HepG2 (cell line): Measurements from ENCODE around the gene RGS7. TPM values are rescaled to one million over a fixed set of nuclear protein-coding genes. Genes with fewer than 3 reads are reported as not detected.

Experiments used
- ATAC-seq: fragments of 200-7000 bp; cut with Tn5 transposase; 3 replicates; pipeline ENCODE4 v1.9.1; 2020; ENCODE audit warnings: mild to moderate bottlenecking, moderate library complexity
- BruUV-seq: library from RNA; stranded (reverse); fragments of 400-500 nt; replicated peaks from 2 replicates; lab custom pipeline; 2021; lab: Mats Ljungman, UMichigan
- CTCF ChIA-PET: fragments of 300-600 bp; formaldehyde crosslinking; extraction: SDS; loops from one replicate; lab custom pipeline; 2021; ENCODE audit warnings: low total read pairs, inconsistent platforms, low intra/inter-chr PET ratio; lab: Yijun Ruan, JAX
- POLR2A ChIA-PET: fragments of 350-600 bp; sonication (Branson Sonifier 250); formaldehyde crosslinking; loops from one replicate; lab custom pipeline; 2020; ENCODE audit warnings: antibody characterized with exemption, inconsistent platforms; lab: Yijun Ruan, JAX
- DNase-seq: peaks from one replicate; pipeline ENCODE4 v3.0.0-alpha.2; 2015; ENCODE audit warnings: low spot score
- FAIRE-seq: peaks from 3 replicates; lab custom pipeline; 2011; peaks lifted over from hg19 to GRCh38; lab: Jason Lieb, UNC
- H2AFZ ChIP-seq: one replicate; pipeline ENCODE4 v1.6.1; 2011; ENCODE audit warnings: low read length, inconsistent platforms
- H3K27ac ChIP-seq: fragments of 300-600 bp; 3 replicates; pipeline ENCODE4 v1.8.0; 2011; ENCODE audit warnings: mixed run types, mild to moderate bottlenecking, mixed read lengths, low read length, inconsistent platforms; ENCODE audit not compliant: insufficient read depth; ENCODE audit errors: extremely low read length
- H3K27me3 ChIP-seq, 2 experiments: fragments of 200-600 bp in 1 of 2; 2 replicates in 1 of 2; 3 replicates in 1 of 2; pipeline versions ENCODE4 v1.6.0 to v1.8.0; 2011; ENCODE audit warnings: low read length in 2 of 2, mild to moderate bottlenecking in 2 of 2, moderate library complexity in 2 of 2, inconsistent platforms in 1 of 2; ENCODE audit not compliant: insufficient read depth in 2 of 2, control insufficient read depth in 1 of 2
- H3K36me3 ChIP-seq, 2 experiments: fragments of 200-600 bp in 1 of 2; replicated peaks in 1 of 2; 2 replicates in 1 of 2; 3 replicates in 1 of 2; pipeline versions ENCODE4 v1.5.1 to v1.8.0; 2011; ENCODE audit warnings: low read length in 2 of 2, inconsistent platforms in 1 of 2; ENCODE audit not compliant: insufficient read depth in 2 of 2, control insufficient read depth in 1 of 2
- H3K4me1 ChIP-seq: 2 replicates; pipeline ENCODE4 v1.5.1; 2012; ENCODE audit warnings: low read length, inconsistent platforms; ENCODE audit not compliant: insufficient read depth
- H3K4me2 ChIP-seq: 2 replicates; pipeline ENCODE4 v1.6.0; 2011; ENCODE audit warnings: low read depth, low read length, inconsistent platforms
- H3K4me3 ChIP-seq, 3 experiments: fragments of 200-600 bp in 1 of 3; sonication (generic), shearing (Covaris generic) in 1 of 3; replicated peaks in 1 of 3; 2 replicates each; pipeline ENCODE4 v1.5.1; 2011 to 2016; ENCODE audit warnings: low read length in 3 of 3, inconsistent platforms in 2 of 3, low read depth in 2 of 3, mild to moderate bottlenecking in 2 of 3, control low read depth in 1 of 3, mixed read lengths in 1 of 3; ENCODE audit not compliant: insufficient read depth in 1 of 3
- H3K79me2 ChIP-seq: one replicate; pipeline ENCODE4 v1.6.1; 2011; ENCODE audit warnings: low read length, inconsistent platforms; ENCODE audit not compliant: insufficient read depth
- H3K9ac ChIP-seq: 2 replicates; pipeline ENCODE4 v1.6.0; 2011; ENCODE audit warnings: mild to moderate bottlenecking, low read depth, low read length, inconsistent platforms; ENCODE audit not compliant: insufficient read depth
- H3K9me3 ChIP-seq: 2 replicates; pipeline ENCODE4 v1.5.1; 2012; ENCODE audit warnings: mild to moderate bottlenecking, low read length
- H4K20me1 ChIP-seq: 2 replicates; pipeline ENCODE4 v1.6.0; 2011; ENCODE audit warnings: inconsistent platforms, mild to moderate bottlenecking, low read length, moderate library complexity; ENCODE audit not compliant: insufficient read depth
- HOMEZ ChIP-seq: IDR thresholded peaks from 2 replicates; pipeline ENCODE4 v1.6.1; 2016; ENCODE audit warnings: low read depth
- ZNF574 ChIP-seq: sonication (generic); formaldehyde crosslinking; IDR thresholded peaks from 2 replicates; pipeline ENCODE4 v1.4.0; 2020; ENCODE audit warnings: missing genetic modification reagents
- WGBS: methylation state at CpG from one replicate; pipeline ENCODE4 v1.1.6; 2017; ENCODE audit warnings: low lambda C conversion rate; 5-methylcytosine and 5-hydroxymethylcytosine counted together
- in situ Hi-C: cut with HindIII; loops from 2 replicates; pipeline ENCODE4 v1.10.0; 2017; ENCODE audit warnings: low pct_unique_long_range_greater_than_20kb; ENCODE audit not compliant: extremely low pct_ligation_motif_present
- intact Hi-C: fragments of 100-400 bp; cut with micrococcal nuclease; formaldehyde crosslinking; loops from one replicate; pipeline ENCODE4 v1.10.0; 2022; ENCODE audit not compliant: unreplicated experiment
- polyA plus RNA-seq, 8 experiments: library from polyadenylated mRNA; depleted of rRNA in 3 of 8; stranded (reverse) in 7 of 8; unstranded in 1 of 8; fragments of >200 nt; fragmentation: Illumina TruSeq in 4 of 8; extraction: Trizol in 4 of 8; gene quantifications; 2 replicates each; pipeline versions ENCODE4 v1.2.1 to v1.2.3, GENCODE V29; 2011 to 2016; ENCODE audit warnings: low read depth in 4 of 8, missing spikeins in 1 of 8, mixed read lengths in 1 of 8; ENCODE audit not compliant: insufficient read depth in 1 of 8
- total RNA-seq, 5 experiments: library from RNA; depleted of rRNA; stranded (reverse); fragments of >200 nt; fragmentation: Illumina TruSeq; extraction: Trizol; gene quantifications; 2 replicates each; pipeline ENCODE4 v1.2.3, GENCODE V29; 2016; ENCODE audit warnings: low read depth in 1 of 5
- TF ChIP-seq, protein P1 (sequence below): sonication (generic); formaldehyde crosslinking; conservative IDR thresholded peaks from 2 replicates; pipeline ENCODE4 v1.8.0; 2022; ENCODE audit warnings: mild to moderate bottlenecking, moderate library complexity, missing genetic modification reagents
- TF ChIP-seq, protein P2 (sequence below): sonication (generic); formaldehyde crosslinking; IDR thresholded peaks from 2 replicates; pipeline ENCODE4 v1.4.0; 2020; ENCODE audit warnings: missing genetic modification reagents

Gene RGS7
- total and polyA plus RNA-seq, 2 of the 13 experiments (the other 11 are each of a cell fraction or from before 2014, with no cell fraction given): not detected

DNA sequence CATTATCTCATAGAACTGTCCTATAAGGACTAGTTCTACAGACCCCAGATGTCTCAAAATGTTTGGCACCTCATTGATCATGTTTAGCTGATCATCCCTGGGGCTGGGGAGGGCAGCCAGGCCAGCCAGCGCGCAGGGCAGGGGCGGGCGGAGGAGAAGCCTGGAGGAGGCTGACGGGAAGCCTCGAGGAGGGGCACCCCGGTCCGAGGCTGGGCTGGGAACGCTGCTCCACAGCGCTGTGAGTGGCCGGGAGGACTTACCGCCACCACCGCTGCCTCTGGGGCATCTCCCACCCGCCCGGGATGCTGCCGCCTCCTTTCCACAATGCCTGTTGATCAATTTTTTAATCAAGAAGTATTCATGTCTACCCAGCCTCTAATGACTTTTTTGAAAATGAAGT lies 585.6 kb downstream of the RGS7 start:
- Histone ChIP-seq H3K36me3 (no peaks in the 10 kb centered on the region), H3K27me3 (no peaks in the 10 kb centered on the region; a peak in 1 of 5 replicates), H2AFZ (no peak overlapping the region), H3K4me3 (no peak overlapping the region), H3K27ac (no peak overlapping the region), H3K4me1 (no peaks in the 10 kb centered on the region), H4K20me1 (no peaks in the 10 kb centered on the region), H3K9me3 (no peaks in the 10 kb centered on the region), H3K9ac (no peak overlapping the region), H3K4me2 (no peak overlapping the region), H3K79me2 (no peaks in the 10 kb centered on the region)
- in situ Hi-C loops: no loop called here
- no TSS peak for BruUV-seq
- CTCF ChIA-PET: no interaction called here
- FAIRE-seq (no peak), ATAC-seq (no peak), DNase-seq (no peak)
- 40% methylated on average over 10 of the region's 16 CpGs for WGBS
- POLR2A ChIA-PET: no interaction called here
- TF ChIP-seq, protein P1, sequence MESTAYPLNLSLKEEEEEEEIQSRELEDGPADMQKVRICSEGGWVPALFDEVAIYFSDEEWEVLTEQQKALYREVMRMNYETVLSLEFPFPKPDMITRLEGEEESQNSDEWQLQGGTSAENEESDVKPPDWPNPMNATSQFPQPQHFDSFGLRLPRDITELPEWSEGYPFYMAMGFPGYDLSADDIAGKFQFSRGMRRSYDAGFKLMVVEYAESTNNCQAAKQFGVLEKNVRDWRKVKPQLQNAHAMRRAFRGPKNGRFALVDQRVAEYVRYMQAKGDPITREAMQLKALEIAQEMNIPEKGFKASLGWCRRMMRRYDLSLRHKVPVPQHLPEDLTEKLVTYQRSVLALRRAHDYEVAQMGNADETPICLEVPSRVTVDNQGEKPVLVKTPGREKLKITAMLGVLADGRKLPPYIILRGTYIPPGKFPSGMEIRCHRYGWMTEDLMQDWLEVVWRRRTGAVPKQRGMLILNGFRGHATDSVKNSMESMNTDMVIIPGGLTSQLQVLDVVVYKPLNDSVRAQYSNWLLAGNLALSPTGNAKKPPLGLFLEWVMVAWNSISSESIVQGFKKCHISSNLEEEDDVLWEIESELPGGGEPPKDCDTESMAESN (CRISPR knock-in tag): no peak
- TF ChIP-seq HOMEZ (no peak), ZNF574 (peak; percentile 67)
- TF ChIP-seq, protein P2, sequence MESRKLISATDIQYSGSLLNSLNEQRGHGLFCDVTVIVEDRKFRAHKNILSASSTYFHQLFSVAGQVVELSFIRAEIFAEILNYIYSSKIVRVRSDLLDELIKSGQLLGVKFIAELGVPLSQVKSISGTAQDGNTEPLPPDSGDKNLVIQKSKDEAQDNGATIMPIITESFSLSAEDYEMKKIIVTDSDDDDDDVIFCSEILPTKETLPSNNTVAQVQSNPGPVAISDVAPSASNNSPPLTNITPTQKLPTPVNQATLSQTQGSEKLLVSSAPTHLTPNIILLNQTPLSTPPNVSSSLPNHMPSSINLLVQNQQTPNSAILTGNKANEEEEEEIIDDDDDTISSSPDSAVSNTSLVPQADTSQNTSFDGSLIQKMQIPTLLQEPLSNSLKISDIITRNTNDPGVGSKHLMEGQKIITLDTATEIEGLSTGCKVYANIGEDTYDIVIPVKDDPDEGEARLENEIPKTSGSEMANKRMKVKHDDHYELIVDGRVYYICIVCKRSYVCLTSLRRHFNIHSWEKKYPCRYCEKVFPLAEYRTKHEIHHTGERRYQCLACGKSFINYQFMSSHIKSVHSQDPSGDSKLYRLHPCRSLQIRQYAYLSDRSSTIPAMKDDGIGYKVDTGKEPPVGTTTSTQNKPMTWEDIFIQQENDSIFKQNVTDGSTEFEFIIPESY (CRISPR knock-in tag): 0 out of 2 replicates have a peak, but pooled peaks have one; percentile 21
- intact Hi-C loops: no loop called here
